OCI-LY3 (cell line): ENCODE measurements around the gene PARN.

Experiments used
- H2AFZ ChIP-seq: fragments of 200-600, 300-600 bp; shearing (Covaris generic); 2 replicates; pipeline ENCODE4 v1.6.0; 2014; ENCODE audit warnings: antibody characterized with exemption, low read depth, low read length
- H3K27ac ChIP-seq: fragments of 200-600, 300-600 bp; sonication (generic); 2 replicates; pipeline ENCODE4 v1.5.1; 2014; ENCODE audit warnings: mild to moderate bottlenecking, low read length, moderate library complexity, mixed read lengths
- H3K27me3 ChIP-seq: fragments of 200-600, 300-600 bp; sonication (generic); 2 replicates; pipeline ENCODE4 v1.6.1; 2014; ENCODE audit warnings: low read depth, low read length, mixed read lengths
- H3K36me3 ChIP-seq: fragments of 200-600, 300-600 bp; sonication (generic); replicated peaks from 2 replicates; pipeline ENCODE3; 2014; ENCODE audit warnings: low read depth, low read length, mixed read lengths
- H3K4me1 ChIP-seq: fragments of 300-600, 200-600 bp; sonication (generic); 2 replicates; pipeline ENCODE4 v1.6.1; 2014; ENCODE audit warnings: low read length, mixed read lengths
- H3K4me2 ChIP-seq: fragments of 200-600, 300-600 bp; sonication (generic); 2 replicates; pipeline ENCODE4 v1.6.1; 2014; ENCODE audit warnings: low read length, mixed read lengths
- H3K4me3 ChIP-seq: fragments of 300-600, 200-600 bp; sonication (generic); 2 replicates; pipeline ENCODE4 v1.5.1; 2014; ENCODE audit warnings: antibody characterized with exemption, mild to moderate bottlenecking, low read length, moderate library complexity
- H3K79me2 ChIP-seq: fragments of 300-600, 200-600 bp; shearing (Covaris generic); 2 replicates; pipeline ENCODE4 v1.6.1; 2014; ENCODE audit warnings: mild to moderate bottlenecking, low read length, mixed read lengths
- H3K9ac ChIP-seq: fragments of 300-600, 200-600 bp; shearing (Covaris generic); 2 replicates; pipeline ENCODE4 v1.6.0; 2014; ENCODE audit warnings: mild to moderate bottlenecking, low read length, moderate library complexity
- H3K9me3 ChIP-seq: fragments of 200-600, 300-600 bp; shearing (Covaris generic); 2 replicates; pipeline ENCODE4 v1.6.1; 2014; ENCODE audit warnings: low read length, mixed read lengths; ENCODE audit not compliant: insufficient read depth
- H4K20me1 ChIP-seq: fragments of 200-600, 300-600 bp; sonication (generic); 2 replicates; pipeline ENCODE4 v1.6.1; 2016; ENCODE audit warnings: low read length, mixed read lengths; ENCODE audit not compliant: insufficient read depth
- EZH2phosphoT487 ChIP-seq: fragments of 200-600 bp; shearing (Covaris generic); IDR thresholded peaks from 2 replicates; pipeline ENCODE4 v1.6.1; 2018; ENCODE audit warnings: antibody characterized with exemption, mixed run types, low read depth
- TF ChIP-seq, protein P1 (sequence below): fragments of 200-600, 300-600 bp; sonication (generic); IDR thresholded peaks from 2 replicates; pipeline ENCODE4 v1.5.1; 2014; ENCODE audit warnings: antibody characterized with exemption, low read length, low read depth

Gene PARN

DNA sequence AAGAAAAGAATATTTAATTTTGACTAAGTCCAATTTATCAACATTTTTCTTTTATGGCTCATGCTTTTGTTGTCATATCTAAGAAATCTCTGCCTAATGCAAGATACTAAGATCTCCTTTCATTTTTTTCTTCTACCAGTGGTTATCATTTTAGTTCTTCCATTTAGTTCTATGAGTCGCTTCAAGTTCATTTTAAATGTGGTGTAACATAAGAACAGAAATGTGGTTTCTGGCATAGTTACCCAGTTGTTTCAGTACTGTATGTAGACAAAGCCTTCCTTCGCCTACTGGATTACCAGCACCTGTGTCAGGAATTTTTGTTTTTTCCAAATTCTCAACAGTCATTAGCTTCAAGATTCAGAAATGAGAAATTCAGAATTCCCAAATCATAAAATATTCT, 175.7 kb downstream of the PARN start:
- Histone ChIP-seq H3K27me3 (no peaks in the 10 kb centered on the region), H3K79me2 (no peaks in the 10 kb centered on the region), H3K9ac (no peak overlapping the region), H3K27ac (no peak overlapping the region), H3K36me3 (no peaks in the 10 kb centered on the region), H2AFZ (no peak overlapping the region), H3K4me2 (no peak overlapping the region), H4K20me1 (no peaks in the 10 kb centered on the region), H3K4me3 (no peak overlapping the region), H3K4me1 (no peaks in the 10 kb centered on the region), H3K9me3 (no peaks in the 10 kb centered on the region)
- TF ChIP-seq EZH2phosphoT487: no peak
- TF ChIP-seq, protein P1, sequence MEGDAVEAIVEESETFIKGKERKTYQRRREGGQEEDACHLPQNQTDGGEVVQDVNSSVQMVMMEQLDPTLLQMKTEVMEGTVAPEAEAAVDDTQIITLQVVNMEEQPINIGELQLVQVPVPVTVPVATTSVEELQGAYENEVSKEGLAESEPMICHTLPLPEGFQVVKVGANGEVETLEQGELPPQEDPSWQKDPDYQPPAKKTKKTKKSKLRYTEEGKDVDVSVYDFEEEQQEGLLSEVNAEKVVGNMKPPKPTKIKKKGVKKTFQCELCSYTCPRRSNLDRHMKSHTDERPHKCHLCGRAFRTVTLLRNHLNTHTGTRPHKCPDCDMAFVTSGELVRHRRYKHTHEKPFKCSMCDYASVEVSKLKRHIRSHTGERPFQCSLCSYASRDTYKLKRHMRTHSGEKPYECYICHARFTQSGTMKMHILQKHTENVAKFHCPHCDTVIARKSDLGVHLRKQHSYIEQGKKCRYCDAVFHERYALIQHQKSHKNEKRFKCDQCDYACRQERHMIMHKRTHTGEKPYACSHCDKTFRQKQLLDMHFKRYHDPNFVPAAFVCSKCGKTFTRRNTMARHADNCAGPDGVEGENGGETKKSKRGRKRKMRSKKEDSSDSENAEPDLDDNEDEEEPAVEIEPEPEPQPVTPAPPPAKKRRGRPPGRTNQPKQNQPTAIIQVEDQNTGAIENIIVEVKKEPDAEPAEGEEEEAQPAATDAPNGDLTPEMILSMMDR: no peak

DNA sequence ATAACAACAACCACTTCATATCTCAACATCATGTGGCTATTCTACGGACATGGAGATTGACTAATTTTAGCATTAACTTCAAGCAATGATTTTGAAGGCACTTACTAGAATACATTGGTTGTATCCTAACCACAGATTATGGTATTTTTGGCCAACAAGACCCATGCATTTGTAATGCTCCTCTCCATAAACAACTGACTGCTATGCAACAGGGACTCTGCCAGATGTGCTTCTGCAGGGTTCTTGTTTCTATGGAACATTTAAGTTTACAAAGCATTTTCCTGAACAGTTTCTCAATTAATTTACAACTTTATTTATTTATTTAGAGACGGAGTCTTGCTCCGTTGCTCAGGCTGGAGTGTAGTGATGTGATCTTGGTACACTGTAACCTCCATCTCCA, 178.0 kb downstream of the PARN start:
- TF ChIP-seq EZH2phosphoT487: no peak
- TF ChIP-seq, protein P1: no peak

DNA sequence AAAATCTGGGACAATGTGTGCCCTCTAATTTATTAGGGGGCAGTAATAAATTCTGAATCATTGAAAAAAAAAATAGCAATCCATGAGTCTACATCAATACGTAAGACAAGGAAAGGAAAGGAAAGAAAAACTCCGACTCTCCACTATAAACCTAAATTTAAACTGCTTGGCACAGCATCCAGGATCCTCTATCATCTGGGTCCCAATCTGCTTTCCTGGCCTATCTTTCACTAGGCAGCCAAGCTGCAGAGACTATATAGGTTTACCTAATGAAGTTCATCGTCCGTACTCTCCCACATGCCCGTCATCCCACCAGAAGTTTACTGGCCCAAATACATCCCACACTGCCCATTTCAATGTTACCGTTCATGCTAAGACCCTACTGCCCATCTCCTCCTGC, 179.2 kb downstream of the PARN start:
- Histone ChIP-seq H3K27ac (no peak overlapping the region), H2AFZ (no peak overlapping the region), H3K9me3 (no peaks in the 10 kb centered on the region), H3K4me2 (no peak overlapping the region), H3K36me3 (peaks cover 7% of the 10 kb centered on the region), H3K27me3 (no peaks in the 10 kb centered on the region), H3K4me1 (no peaks in the 10 kb centered on the region), H4K20me1 (no peaks in the 10 kb centered on the region), H3K4me3 (no peak overlapping the region), H3K9ac (no peak overlapping the region), H3K79me2 (no peaks in the 10 kb centered on the region)
- no peak for TF ChIP-seq EZH2phosphoT487
- TF ChIP-seq, protein P1: no peak

More for the DNA sequence above, 178.0 kb downstream of the PARN start:
- no peak overlapping the region for H3K27ac ChIP-seq
- H3K4me3 ChIP-seq: no peak overlapping the region
- H3K9me3 ChIP-seq: no peaks in the 10 kb centered on the region
- H4K20me1 ChIP-seq: no peaks in the 10 kb centered on the region
- H3K36me3 ChIP-seq: no peaks in the 10 kb centered on the region
- H3K79me2 ChIP-seq: no peaks in the 10 kb centered on the region
- no peak overlapping the region for H2AFZ ChIP-seq
- H3K27me3 ChIP-seq: no peaks in the 10 kb centered on the region
- H3K4me1 ChIP-seq: no peaks in the 10 kb centered on the region
- no peak overlapping the region for H3K4me2 ChIP-seq
- no peak overlapping the region for H3K9ac ChIP-seq

DNA sequence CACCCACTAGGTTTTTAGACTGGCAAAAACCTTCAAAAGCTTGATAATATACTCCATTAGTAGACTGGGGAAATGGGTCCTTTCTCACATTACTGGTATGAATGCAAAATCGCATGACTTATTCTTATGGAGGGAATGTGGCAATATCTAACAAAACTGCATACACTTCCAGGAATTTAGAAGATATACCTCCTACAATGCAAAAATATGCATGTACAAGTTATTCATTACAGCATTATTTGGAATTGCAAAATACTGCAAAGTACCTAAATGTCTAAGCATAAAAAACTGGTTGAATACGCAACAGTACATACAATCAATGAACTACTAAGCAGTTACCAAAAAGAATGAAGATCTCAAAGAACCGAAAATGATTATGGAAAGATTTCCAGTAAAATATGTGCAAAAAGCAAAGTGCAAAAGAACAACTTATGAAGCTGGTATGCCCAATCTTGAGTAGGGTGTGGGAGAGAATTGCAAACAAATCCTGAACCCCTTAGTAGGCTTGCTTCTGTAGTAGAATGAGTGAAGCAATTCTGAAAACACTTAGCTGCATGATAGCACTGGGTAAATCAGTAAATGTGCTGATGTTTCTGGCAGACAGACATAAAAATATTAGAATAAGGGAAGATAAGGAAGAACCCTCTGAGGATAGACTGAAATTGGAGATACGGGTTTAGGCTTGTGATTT, 180.1 kb downstream of the PARN start:
- no peak for TF ChIP-seq EZH2phosphoT487
- TF ChIP-seq, protein P1: no peak
- no peaks in the 10 kb centered on the region for H3K79me2 ChIP-seq

More for the DNA sequence above, 180.1 kb downstream of the PARN start:
- Histone ChIP-seq H2AFZ (no peak overlapping the region), H3K9me3 (no peaks in the 10 kb centered on the region), H3K36me3 (peaks cover 10% of the 10 kb centered on the region), H3K27me3 (no peaks in the 10 kb centered on the region), H3K4me2 (no peak overlapping the region), H4K20me1 (no peaks in the 10 kb centered on the region), H3K9ac (no peak overlapping the region), H3K4me3 (no peak overlapping the region), H3K4me1 (no peaks in the 10 kb centered on the region), H3K27ac (no peak overlapping the region)
